ENCODE measurements around the gene URM1. TPM values are rescaled to one million over a fixed set of nuclear protein-coding genes. Genes with fewer than 3 reads are reported as not detected.

Gene URM1
- total RNA-seq, 2 experiments from 2014 or later = 28.4 to 28.8 TPM

- ChIA-PET CTCF (no interaction called here), POLR2A (no interaction called here)
- H3K36me3 ChIP-seq (ENCODE audit: insufficient read depth, low read length) = no peaks in the 10 kb centered on the region
- Mint-ChIP-seq H3K27me3 (no peaks in the 10 kb centered on the region), H3K4me1 (ENCODE audit: low read depth) (no peaks in the 10 kb centered on the region), H3K27ac (no peak overlapping the region), H3K4me3 (no peak overlapping the region), H3K36me3 (ENCODE audit: low read depth) (no peaks in the 10 kb centered on the region), H3K9me3 (no peaks in the 10 kb centered on the region)
- DNase-seq (no peak), ATAC-seq (ENCODE audit: poor library complexity) (no peak)
- H3K9me3 ChIP-seq (ENCODE audit: control insufficient read depth in 1 of 2, insufficient read depth in 1 of 2, low read length in 2 of 2) = no peaks in the 10 kb centered on the region
- intact Hi-C loops (cut with DNase I, micrococcal nuclease) = no loop called here
- H3K4me1 ChIP-seq (ENCODE audit: insufficient read depth, low read length) = no peaks in the 10 kb centered on the region
- TF ChIP-seq CTCF (IDR thresholded peaks at IDR 0.05) = no peak
- no peak overlapping the region for H3K4me3 ChIP-seq (ENCODE audit: low read length)
- H3K27me3 ChIP-seq (ENCODE audit: control insufficient read depth in 1 of 2, insufficient read depth in 2 of 2, low read length in 2 of 2) = no peaks in the 10 kb centered on the region
- no peak overlapping the region for H3K27ac ChIP-seq (ENCODE audit: low read depth in 1 of 2, low read length in 2 of 2)
These were observed 57.7 kb downstream of the URM1 start for GRCh38 chr9:128428644-128429512.

- TF ChIP-seq CTCF (IDR thresholded peaks at IDR 0.05) = no peak
- Histone ChIP-seq H3K27me3 (ENCODE audit: control insufficient read depth in 1 of 2, insufficient read depth in 2 of 2, low read length in 2 of 2) (no peaks in the 10 kb centered on the region), H3K4me3 (ENCODE audit: low read length) (no peak overlapping the region), H3K4me1 (ENCODE audit: insufficient read depth, low read length) (no peaks in the 10 kb centered on the region), H3K36me3 (ENCODE audit: insufficient read depth, low read length) (no peaks in the 10 kb centered on the region), H3K9me3 (ENCODE audit: control insufficient read depth in 1 of 2, insufficient read depth in 1 of 2, low read length in 2 of 2) (no peaks in the 10 kb centered on the region), H3K27ac (ENCODE audit: low read depth in 1 of 2, low read length in 2 of 2) (no peak overlapping the region)
- ATAC-seq (ENCODE audit: poor library complexity) (no peak), DNase-seq (no peak)
- Mint-ChIP-seq H3K4me3 (no peak overlapping the region), H3K36me3 (ENCODE audit: low read depth) (no peaks in the 10 kb centered on the region), H3K4me1 (ENCODE audit: low read depth) (no peaks in the 10 kb centered on the region), H3K9me3 (no peaks in the 10 kb centered on the region), H3K27me3 (no peaks in the 10 kb centered on the region), H3K27ac (no peak overlapping the region)
- ChIA-PET POLR2A (no interaction called here), CTCF (no interaction called here)
- intact Hi-C loops (cut with DNase I, micrococcal nuclease) = no loop called here
These were observed 58.4 kb downstream of the URM1 start for GRCh38 chr9:128429513-128430086.

GRCh38 chr9:128431207-128431606 lies 60.0 kb downstream of the URM1 start:
- H3K4me1 ChIP-seq (ENCODE audit: insufficient read depth, low read length) = no peaks in the 10 kb centered on the region
- H3K9me3 Mint-ChIP-seq = no peaks in the 10 kb centered on the region
- H3K36me3 ChIP-seq (ENCODE audit: insufficient read depth, low read length) = no peaks in the 10 kb centered on the region
- no peaks in the 10 kb centered on the region for H3K27me3 ChIP-seq (ENCODE audit: control insufficient read depth in 1 of 2, insufficient read depth in 2 of 2, low read length in 2 of 2)
- H3K9me3 ChIP-seq (ENCODE audit: control insufficient read depth in 1 of 2, insufficient read depth in 1 of 2, low read length in 2 of 2) = no peaks in the 10 kb centered on the region
- no peak overlapping the region for H3K4me3 ChIP-seq (ENCODE audit: low read length)
- H3K4me1 Mint-ChIP-seq (ENCODE audit: low read depth) = no peaks in the 10 kb centered on the region
- ChIA-PET POLR2A (no interaction called here), CTCF (no interaction called here)
- H3K27ac Mint-ChIP-seq = no peak overlapping the region
- no peaks in the 10 kb centered on the region for H3K27me3 Mint-ChIP-seq
- intact Hi-C loops (cut with DNase I, micrococcal nuclease) = no loop called here
- no peak for TF ChIP-seq CTCF (IDR thresholded peaks at IDR 0.05)
- DNase-seq (no peak), ATAC-seq (ENCODE audit: poor library complexity) (no peak)
- no peaks in the 10 kb centered on the region for H3K36me3 Mint-ChIP-seq (ENCODE audit: low read depth)
- no peak overlapping the region for H3K4me3 Mint-ChIP-seq
- H3K27ac ChIP-seq (ENCODE audit: low read depth in 1 of 2, low read length in 2 of 2) = no peak overlapping the region

Data from CD4-positive, alpha-beta T cell (primary cell).